ENCODE data around the gene KIZ.

- TF ChIP-seq, protein P1, sequence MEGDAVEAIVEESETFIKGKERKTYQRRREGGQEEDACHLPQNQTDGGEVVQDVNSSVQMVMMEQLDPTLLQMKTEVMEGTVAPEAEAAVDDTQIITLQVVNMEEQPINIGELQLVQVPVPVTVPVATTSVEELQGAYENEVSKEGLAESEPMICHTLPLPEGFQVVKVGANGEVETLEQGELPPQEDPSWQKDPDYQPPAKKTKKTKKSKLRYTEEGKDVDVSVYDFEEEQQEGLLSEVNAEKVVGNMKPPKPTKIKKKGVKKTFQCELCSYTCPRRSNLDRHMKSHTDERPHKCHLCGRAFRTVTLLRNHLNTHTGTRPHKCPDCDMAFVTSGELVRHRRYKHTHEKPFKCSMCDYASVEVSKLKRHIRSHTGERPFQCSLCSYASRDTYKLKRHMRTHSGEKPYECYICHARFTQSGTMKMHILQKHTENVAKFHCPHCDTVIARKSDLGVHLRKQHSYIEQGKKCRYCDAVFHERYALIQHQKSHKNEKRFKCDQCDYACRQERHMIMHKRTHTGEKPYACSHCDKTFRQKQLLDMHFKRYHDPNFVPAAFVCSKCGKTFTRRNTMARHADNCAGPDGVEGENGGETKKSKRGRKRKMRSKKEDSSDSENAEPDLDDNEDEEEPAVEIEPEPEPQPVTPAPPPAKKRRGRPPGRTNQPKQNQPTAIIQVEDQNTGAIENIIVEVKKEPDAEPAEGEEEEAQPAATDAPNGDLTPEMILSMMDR (conservative IDR thresholded peaks at IDR 0.05; ENCODE audit: low read depth, low read length) = no peak
- TF ChIP-seq EZH2 (IDR thresholded peaks at IDR 0.05; ENCODE audit: borderline replicate concordance, low read depth, low read length, poor library complexity, severe bottlenecking) = no peak
Measured at GRCh38 chr20:21238818-21239536, 113.1 kb downstream of the KIZ start.

Data from A673 (cell line).